GM18517 (cell line): ENCODE data around the gene THRSP.
"Not testable (repeated sequence)": the region's sequence is repeated elsewhere in the genome, so short reads cannot be mapped to it uniquely, and the experiment has no call there.

Source experiments
- ATAC-seq: cut with Tn5 transposase; IDR thresholded peaks from one replicate; pipeline ENCODE4 v1.9.1; 2021; ENCODE audit warnings: mild to moderate bottlenecking, moderate library complexity; ENCODE audit not compliant: unreplicated experiment

The THRSP gene

GRCh38 chr11:78063440-78064181 lies at the start of gene THRSP:
THRSP (plus strand) TSS chr11:78063861; CDS start chr11:78063882, 21 bp downstream.
- no peak for ATAC-seq

DNA sequence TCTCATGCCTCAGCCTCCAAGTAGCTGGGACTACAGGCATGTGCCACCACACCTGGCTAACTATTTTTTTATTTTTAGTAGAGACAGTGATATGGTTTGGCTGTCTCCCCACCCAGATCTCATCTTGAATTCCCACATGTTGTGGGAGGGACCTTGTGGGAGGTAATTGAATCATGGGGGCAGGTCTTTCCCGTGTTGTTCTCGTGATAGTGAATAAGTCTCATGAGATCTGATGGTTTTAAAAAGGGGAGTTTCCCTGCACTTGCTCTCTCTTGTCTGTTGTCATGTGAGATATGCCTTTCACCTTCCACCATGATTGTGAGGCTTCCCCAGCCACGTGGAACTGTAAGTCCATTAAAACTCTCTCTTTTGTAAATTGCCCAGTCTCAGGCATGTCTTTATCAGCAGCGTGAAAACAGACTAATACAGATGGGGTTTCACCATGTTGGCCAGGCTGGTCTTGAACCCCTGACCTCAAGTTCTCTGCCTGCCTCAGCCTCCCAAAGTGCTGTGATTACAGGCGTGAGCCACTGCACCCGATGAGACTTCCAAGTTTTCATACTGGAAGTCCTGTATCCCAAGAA lies 48.6 kb upstream of the THRSP start:
- ATAC-seq: not testable (repeated sequence)

GRCh38 chr11:78015878-78016277 lies 47.8 kb upstream of the THRSP start:
- no peak for ATAC-seq

- ATAC-seq: no peak
Observed at GRCh38 chr11:78019808-78020207, 43.9 kb upstream of the THRSP start.

DNA sequence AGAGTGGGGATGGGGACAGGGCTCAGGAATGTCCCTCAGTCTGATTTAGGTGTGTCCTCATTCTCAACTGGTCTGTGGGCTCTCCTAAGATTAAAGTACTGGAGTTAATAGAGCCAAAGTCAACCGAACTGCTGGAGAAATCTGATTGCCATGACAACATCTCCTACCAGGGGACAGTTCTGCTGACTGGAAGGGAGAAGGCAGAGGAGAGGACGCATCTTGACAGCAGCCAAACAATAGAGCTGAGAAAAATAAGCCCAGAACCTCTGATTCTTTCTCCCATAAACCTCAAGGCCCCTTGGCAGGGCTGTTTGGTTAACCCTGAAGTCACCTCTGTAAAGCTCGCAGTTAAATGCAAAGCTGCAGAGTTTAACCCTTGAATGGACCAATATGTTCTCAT lies 43.4 kb upstream of the THRSP start:
- ATAC-seq: no peak

DNA sequence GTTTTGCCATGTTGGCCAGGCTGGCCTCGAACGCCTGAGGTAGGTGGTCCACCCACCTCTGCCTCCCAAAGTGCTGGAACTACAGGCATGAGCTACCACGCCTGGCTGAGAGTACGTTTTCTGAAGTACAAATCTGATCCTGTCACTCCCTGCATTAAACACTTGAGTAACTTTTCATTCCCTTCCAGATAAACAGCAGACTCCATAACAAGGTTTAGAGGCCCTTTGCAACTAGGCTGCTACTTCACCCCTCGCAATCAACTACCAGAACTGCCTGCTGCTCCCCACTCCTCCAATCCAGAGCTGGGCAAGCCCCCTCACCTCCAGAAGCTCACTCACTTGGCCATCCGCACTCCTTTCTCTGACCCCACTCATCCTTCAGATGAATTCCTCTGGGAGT lies 42.0 kb upstream of the THRSP start:
- no peak for ATAC-seq

DNA sequence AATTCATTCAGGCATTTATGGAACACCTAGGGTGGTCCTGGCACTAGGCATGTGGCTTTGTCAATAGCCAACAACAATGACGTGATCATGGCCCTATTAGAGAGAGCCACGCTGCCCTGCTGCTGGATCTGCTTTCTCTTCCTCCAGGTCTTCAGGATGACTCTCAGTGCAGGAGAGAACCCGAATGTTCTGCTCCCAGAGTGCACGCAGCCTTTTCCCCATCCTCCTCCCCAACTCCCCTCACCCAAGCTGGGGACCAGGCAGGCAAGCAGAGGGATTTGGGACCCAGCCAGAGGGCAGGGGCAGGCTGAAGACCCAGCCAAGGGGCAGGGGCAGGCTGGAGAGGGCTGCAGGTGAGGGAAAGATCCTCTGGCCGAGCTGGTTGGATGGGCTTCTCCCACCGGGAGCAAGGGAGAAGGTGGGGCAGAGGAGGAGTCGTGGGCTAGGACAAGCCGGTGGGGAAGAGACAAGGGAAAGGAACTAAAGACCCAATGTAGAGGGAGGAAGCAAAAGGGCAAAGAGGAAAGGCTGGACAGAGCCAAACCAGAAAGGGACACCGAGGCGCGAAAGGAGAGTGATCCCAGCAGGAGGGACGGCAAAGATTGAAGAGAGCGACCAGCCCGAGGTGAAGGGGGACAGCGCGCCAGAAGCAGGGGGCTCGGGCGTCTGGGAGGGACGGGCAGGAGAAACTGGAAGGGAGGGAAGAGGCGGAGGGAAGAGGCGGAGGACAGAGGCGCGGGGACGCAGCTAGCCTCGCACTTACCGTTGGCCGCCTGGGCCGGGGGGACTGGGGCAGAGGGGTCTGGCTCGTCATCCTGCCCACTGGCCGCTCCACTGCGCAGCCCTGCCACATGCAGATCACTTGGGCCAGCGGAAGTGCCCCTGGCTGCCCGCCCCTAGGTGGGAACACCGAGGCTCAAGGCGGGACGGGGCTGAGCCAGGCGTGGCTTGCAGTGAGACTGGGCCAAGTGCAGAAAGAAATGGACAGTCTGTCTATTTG lies 41.0 kb upstream of the THRSP start, which contains the start of gene KCTD14:
Gene KCTD14, minus strand, starts transcription at position 880 of the 1,000 bp plus-strand sequence. Its CDS starts 27 bp downstream, at position 853.
- no peak for ATAC-seq

DNA sequence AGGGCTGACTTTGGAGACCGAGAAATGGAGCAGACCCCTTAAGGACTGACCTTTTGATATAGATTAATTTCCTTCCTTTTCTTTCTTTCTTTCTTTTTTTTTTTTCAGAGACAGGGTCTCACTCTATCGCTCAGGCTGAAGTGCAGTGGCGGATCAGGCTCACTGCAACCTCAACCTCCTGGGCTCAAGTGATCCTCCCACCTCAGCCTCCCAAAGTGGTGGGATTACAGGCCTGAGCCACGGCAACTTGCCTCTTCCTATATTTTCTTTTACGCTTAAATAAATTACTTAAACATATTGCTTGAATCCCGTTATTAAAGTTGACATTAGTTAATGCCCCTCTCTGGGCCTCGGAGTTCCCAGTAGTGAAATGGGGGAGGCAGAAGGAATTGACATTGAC lies 40.2 kb upstream of the THRSP start:
- ATAC-seq: no peak

DNA sequence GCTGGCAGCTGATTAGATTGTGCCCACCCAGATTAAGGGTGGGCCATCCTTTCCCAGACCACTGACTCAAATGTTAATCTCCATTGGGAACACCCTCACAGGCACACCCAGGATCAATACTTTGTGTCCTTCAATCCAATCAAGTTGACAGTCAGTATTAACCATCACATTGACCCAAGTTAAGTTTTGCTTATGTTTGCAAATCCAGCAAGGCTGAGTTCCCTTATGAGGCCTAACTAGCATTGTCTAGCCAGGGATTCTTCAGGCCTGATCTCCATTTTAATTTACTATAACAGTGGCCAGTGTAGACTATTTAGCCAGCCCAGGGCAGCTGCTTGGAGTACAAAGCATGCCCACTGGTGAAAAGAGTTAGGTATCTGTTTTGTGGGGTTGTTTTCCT lies 38.3 kb upstream of the THRSP start:
- no peak for ATAC-seq

DNA sequence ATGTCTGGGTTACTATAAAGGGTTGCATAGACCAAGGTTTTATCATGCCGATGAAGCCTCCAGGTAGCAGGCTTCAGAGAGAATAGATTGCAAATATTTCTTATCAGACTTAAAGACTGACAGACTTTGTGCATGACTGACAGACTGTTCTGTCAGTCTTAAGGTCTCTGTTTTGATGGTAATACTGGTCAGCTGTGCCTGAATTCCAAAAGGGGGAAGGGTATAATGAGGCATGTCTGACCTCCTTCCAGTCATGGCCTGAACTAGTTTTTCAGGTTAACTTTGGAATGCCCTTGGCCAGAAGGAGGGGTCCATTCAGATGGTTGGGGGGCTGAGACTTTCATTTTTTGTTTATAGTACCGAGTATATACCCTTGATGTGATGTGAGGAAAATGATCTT lies 35.9 kb upstream of the THRSP start:
- no peak for ATAC-seq

GRCh38 chr11:78028423-78028822 lies 35.2 kb upstream of the THRSP start:
- not testable (repeated sequence) for ATAC-seq

GRCh38 chr11:78030429-78031325 lies 33.0 kb upstream of the THRSP start:
- ATAC-seq: no peak

DNA sequence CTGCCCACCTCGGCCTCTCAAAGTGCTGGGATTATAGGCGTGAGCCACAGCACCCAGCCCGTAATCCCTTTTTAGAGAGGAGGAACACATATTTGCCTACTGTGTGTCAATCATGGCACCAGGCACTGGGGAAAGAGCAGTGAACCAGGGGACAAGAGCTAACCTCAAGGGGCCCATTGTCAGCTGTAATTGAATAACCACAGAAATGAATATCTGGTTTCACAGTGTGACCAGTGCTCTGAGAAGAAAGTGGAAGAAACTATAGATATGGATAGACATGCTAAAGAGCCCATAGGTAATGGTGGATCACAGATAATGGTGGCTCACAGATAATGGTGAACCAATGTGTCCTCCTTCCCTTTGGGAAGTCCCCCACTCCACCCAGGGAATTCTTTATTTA lies 32.0 kb upstream of the THRSP start:
- ATAC-seq: no peak

DNA sequence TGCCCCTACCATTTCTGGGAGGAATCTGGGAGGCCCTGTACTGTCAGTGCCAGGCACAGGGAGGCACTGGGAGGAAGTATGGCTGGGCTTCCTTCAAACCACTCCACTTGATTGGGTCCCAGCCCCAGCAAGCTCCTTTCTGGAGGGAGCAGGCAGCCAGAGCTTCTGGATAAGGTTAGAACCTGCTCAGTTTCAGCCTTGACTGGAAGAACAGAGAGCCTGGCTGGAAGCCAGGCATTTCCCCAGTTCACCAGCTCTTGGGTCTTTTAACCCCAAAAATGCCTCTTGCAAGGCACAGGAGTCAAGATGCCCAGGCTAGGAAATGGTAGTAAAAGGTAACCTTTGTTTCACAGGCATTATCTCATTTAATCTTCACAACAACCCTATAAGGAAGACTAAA lies 31.6 kb upstream of the THRSP start:
- no peak for ATAC-seq

DNA sequence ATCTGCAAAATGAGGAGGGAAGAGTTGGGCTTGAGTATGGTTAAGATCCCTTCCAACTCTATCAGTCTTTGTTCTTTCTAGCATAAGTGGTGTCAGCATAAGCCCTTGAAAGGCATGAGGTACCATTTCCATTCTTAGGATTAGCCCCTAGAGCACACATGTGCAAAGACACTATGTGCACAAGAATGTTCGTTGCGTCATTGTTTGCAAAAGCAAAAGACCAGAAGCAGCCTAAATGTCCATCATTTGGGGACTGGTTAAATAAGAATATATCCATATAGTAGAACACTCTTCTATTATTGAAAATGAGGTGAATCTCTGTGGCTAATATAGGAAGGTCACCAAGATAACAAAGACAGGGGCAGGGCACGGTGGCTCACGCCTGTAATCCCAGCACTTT lies 30.6 kb upstream of the THRSP start:
- no peak for ATAC-seq

GRCh38 chr11:78034623-78035022 lies 29.0 kb upstream of the THRSP start:
- ATAC-seq: no peak

GRCh38 chr11:78036313-78036712 lies 27.3 kb upstream of the THRSP start:
- ATAC-seq: no peak

DNA sequence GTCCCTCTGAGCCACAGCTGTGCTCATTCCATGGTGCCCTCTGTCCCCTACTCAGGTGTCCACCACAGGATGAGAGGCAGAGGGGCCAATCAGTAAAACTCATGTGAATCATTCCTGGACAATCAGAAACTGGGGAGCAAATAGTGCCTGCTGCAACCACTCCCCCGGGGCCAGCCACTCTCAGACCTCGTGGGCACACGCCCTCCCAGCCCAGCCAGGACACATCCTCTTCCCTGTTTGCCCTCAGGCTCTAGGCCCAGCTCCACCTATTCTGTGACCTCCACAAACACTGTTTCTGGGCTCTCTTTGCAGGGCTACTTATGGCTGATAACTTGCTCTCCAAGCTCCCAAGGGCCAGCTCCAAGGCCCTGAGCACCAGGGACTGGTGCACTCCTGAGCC lies 26.6 kb upstream of the THRSP start:
- no peak for ATAC-seq

DNA sequence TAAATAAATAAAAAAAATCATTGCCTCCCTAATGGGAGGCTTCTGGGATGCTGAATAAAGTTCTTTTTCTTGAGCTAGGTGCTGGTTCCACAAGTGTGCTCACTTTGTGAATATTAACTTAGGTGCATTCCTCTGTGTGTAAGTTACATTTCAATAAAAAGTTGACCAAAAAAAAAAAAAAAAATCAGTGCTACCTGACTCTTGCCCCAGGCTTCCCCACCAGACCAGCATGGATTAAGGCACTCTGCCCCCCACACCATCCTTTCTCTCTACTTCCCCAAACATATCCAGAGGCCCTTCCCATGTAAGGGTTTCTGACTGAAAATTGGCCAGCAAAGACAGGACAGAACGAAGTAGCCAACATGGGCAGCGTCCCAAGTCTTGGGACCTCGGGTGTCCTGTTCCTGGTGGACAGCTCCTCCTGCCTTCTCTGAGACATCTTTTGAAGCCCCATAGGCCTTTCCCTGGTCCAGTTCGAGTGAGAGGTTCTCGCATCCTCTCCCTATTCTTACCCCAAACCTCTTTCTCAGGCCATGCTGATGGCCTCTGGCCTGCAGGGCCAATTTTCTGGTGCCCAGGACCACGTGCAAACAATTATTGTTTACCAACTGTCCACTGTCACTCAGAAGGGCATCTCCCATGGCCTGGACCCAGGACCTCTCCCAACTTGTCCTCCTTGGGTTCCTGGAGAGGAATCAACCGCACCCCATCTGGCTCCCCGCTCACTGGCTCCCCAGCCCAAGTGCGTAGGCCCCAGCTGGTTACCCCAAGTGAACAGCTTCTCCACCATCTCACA lies 25.6 kb upstream of the THRSP start:
- ATAC-seq: no peak
